HepG2 (cell line): ENCODE results near the gene GDF15. TPM values are rescaled to one million over a fixed set of nuclear protein-coding genes. Genes with fewer than 3 reads are reported as not detected.

ENCODE experiments used
- CBFB ChIP-seq: sonication (generic); formaldehyde crosslinking; IDR thresholded peaks from 2 replicates; pipeline ENCODE4 v1.4.0; 2020; ENCODE audit warnings: missing genetic modification reagents
- GATAD2A ChIP-seq: IDR thresholded peaks from 2 replicates; pipeline ENCODE4 v1.6.1; 2016
- HCFC1 ChIP-seq: fragments of 150-350 bp; IDR thresholded peaks from 2 replicates; pipeline ENCODE4 v1.6.1; 2014; ENCODE audit warnings: low read depth, low read length
- ISX ChIP-seq: sonication (generic); formaldehyde crosslinking; conservative IDR thresholded peaks from 2 replicates; pipeline ENCODE4 v1.5.0; 2020; ENCODE audit warnings: missing genetic modification reagents
- JUN ChIP-seq: sonication (generic); formaldehyde crosslinking; IDR thresholded peaks from 2 replicates; pipeline ENCODE4 v1.4.0; 2020; ENCODE audit warnings: mild to moderate bottlenecking, missing genetic modification reagents
- NFKBIZ ChIP-seq: IDR thresholded peaks from 2 replicates; pipeline ENCODE4 v1.6.1; 2018; ENCODE audit warnings: missing genetic modification reagents, missing compliant biosample characterization
- NR1H2 ChIP-seq: sonication (generic); formaldehyde crosslinking; IDR thresholded peaks from 2 replicates; pipeline ENCODE4 v1.8.1; 2022; ENCODE audit warnings: low read depth, missing genetic modification reagents, borderline replicate concordance
- NR3C1 ChIP-seq: sonication (generic); formaldehyde crosslinking; IDR thresholded peaks from 2 replicates; pipeline ENCODE4 v1.4.0; 2020; ENCODE audit warnings: missing genetic modification reagents
- PCBP2 ChIP-seq: fragments of 200-400 bp; formaldehyde crosslinking; optimal IDR thresholded peaks from 2 replicates; pipeline ENCODE3; 2018; ENCODE audit warnings: low read length, low read depth; ENCODE audit not compliant: poor library complexity, severe bottlenecking
- POLR2AphosphoS2 ChIP-seq: IDR thresholded peaks from 2 replicates; pipeline ENCODE4 v1.6.1; 2011; ENCODE audit warnings: low read depth, low read length, improper control_type of control experiment
- REPIN1 ChIP-seq: sonication (generic); formaldehyde crosslinking; IDR thresholded peaks from 2 replicates; pipeline ENCODE4 v1.8.0; 2022; ENCODE audit warnings: missing genetic modification reagents, low read depth, mild to moderate bottlenecking, borderline replicate concordance
- YY1 ChIP-seq: IDR thresholded peaks from 2 replicates; pipeline ENCODE4 v1.6.1; 2011; ENCODE audit warnings: low read length, low read depth, moderate library complexity, mild to moderate bottlenecking; ENCODE audit not compliant: insufficient read depth, insufficient replicate concordance
- ZNF274 ChIP-seq: sonication (generic); formaldehyde crosslinking; IDR thresholded peaks from 2 replicates; pipeline ENCODE4 v1.5.1; 2020; ENCODE audit warnings: mild to moderate bottlenecking, missing genetic modification reagents
- ZNF792 ChIP-seq: IDR thresholded peaks from 2 replicates; pipeline ENCODE4 v1.6.1; 2016
- ZZZ3 ChIP-seq: sonication (generic); formaldehyde crosslinking; IDR thresholded peaks from 2 replicates; pipeline ENCODE4 v1.4.0; 2020; ENCODE audit warnings: missing genetic modification reagents, mild to moderate bottlenecking, borderline replicate concordance
- polyA plus RNA-seq, 8 experiments: library from polyadenylated mRNA; depleted of rRNA in 3 of 8; stranded (reverse) in 7 of 8; unstranded in 1 of 8; fragments of >200 nt; fragmentation: Illumina TruSeq in 4 of 8; extraction: Trizol in 4 of 8; gene quantifications; 2 replicates each; pipeline versions ENCODE4 v1.2.1 to v1.2.3, GENCODE V29; 2011 to 2016; ENCODE audit warnings: low read depth in 4 of 8, missing spikeins in 1 of 8, mixed read lengths in 1 of 8; ENCODE audit not compliant: insufficient read depth in 1 of 8
- total RNA-seq, 5 experiments: library from RNA; depleted of rRNA; stranded (reverse); fragments of >200 nt; fragmentation: Illumina TruSeq; extraction: Trizol; gene quantifications; 2 replicates each; pipeline ENCODE4 v1.2.3, GENCODE V29; 2016; ENCODE audit warnings: low read depth in 1 of 5
- TF ChIP-seq, protein P1 (sequence below): sonication (generic); formaldehyde crosslinking; IDR thresholded peaks from 2 replicates; pipeline ENCODE4 v1.8.0; 2022; ENCODE audit warnings: mild to moderate bottlenecking, missing genetic modification reagents
- TF ChIP-seq, protein P2 (sequence below): sonication (generic); formaldehyde crosslinking; IDR thresholded peaks from 2 replicates; pipeline ENCODE4 v1.5.0; 2020; ENCODE audit warnings: mild to moderate bottlenecking, missing genetic modification reagents, borderline replicate concordance
- TF ChIP-seq, protein P3 (sequence below): sonication (generic); formaldehyde crosslinking; IDR thresholded peaks from 2 replicates; pipeline ENCODE4 v1.4.0; 2020; ENCODE audit warnings: mild to moderate bottlenecking, missing genetic modification reagents, borderline replicate concordance

The GDF15 gene
- total and polyA plus RNA-seq, 2 of the 13 experiments (the other 11 are each of a cell fraction or from before 2014, with no cell fraction given) = 146 to 422 TPM

DNA sequence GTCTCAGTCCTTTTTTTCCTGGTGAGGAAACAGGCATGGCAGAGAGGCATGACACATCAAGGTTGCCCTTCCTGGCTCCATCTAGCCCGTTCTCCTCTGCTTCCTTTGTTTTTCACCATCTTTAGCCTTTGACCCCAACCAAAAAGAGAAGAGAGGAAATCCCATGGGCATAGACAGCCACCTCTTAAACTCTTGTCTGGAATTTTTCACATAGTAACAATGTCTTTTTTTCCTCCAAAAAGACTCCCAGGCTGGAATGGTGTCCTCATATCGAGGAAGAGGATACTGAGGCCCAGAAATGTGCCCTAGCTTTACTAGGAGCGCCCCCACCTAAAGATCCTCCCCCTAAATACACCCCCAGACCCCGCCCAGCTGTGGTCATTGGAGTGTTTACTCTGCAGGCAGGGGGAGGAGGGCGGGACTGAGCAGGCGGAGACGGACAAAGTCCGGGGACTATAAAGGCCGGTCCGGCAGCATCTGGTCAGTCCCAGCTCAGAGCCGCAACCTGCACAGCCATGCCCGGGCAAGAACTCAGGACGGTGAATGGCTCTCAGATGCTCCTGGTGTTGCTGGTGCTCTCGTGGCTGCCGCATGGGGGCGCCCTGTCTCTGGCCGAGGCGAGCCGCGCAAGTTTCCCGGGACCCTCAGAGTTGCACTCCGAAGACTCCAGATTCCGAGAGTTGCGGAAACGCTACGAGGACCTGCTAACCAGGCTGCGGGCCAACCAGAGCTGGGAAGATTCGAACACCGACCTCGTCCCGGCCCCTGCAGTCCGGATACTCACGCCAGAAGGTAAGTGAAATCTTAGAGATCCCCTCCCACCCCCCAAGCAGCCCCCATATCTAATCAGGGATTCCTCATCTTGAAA, at the start of gene GDF15 (continued):
- TF ChIP-seq ISX (CRISPR knock-in tag) = peak; percentile 88
- no peak for TF ChIP-seq NR1H2 (CRISPR knock-in tag)
- TF ChIP-seq YY1 = peak; percentile 84
- no peak for TF ChIP-seq NR3C1 (CRISPR knock-in tag)
- TF ChIP-seq JUN (CRISPR knock-in tag) = peak; percentile 66
- TF ChIP-seq, protein P1, sequence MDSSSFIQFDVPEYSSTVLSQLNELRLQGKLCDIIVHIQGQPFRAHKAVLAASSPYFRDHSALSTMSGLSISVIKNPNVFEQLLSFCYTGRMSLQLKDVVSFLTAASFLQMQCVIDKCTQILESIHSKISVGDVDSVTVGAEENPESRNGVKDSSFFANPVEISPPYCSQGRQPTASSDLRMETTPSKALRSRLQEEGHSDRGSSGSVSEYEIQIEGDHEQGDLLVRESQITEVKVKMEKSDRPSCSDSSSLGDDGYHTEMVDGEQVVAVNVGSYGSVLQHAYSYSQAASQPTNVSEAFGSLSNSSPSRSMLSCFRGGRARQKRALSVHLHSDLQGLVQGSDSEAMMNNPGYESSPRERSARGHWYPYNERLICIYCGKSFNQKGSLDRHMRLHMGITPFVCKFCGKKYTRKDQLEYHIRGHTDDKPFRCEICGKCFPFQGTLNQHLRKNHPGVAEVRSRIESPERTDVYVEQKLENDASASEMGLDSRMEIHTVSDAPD (CRISPR knock-in tag) = no peak; the same call in 1 of the 2 replicates
- TF ChIP-seq ZNF792 = peak; percentile 73
- TF ChIP-seq ZNF274 (CRISPR knock-in tag) = peak; percentile 35; the same call in 1 of the 2 replicates
- peak; percentile 87 for TF ChIP-seq ZZZ3 (CRISPR knock-in tag)
- TF ChIP-seq, protein P2, sequence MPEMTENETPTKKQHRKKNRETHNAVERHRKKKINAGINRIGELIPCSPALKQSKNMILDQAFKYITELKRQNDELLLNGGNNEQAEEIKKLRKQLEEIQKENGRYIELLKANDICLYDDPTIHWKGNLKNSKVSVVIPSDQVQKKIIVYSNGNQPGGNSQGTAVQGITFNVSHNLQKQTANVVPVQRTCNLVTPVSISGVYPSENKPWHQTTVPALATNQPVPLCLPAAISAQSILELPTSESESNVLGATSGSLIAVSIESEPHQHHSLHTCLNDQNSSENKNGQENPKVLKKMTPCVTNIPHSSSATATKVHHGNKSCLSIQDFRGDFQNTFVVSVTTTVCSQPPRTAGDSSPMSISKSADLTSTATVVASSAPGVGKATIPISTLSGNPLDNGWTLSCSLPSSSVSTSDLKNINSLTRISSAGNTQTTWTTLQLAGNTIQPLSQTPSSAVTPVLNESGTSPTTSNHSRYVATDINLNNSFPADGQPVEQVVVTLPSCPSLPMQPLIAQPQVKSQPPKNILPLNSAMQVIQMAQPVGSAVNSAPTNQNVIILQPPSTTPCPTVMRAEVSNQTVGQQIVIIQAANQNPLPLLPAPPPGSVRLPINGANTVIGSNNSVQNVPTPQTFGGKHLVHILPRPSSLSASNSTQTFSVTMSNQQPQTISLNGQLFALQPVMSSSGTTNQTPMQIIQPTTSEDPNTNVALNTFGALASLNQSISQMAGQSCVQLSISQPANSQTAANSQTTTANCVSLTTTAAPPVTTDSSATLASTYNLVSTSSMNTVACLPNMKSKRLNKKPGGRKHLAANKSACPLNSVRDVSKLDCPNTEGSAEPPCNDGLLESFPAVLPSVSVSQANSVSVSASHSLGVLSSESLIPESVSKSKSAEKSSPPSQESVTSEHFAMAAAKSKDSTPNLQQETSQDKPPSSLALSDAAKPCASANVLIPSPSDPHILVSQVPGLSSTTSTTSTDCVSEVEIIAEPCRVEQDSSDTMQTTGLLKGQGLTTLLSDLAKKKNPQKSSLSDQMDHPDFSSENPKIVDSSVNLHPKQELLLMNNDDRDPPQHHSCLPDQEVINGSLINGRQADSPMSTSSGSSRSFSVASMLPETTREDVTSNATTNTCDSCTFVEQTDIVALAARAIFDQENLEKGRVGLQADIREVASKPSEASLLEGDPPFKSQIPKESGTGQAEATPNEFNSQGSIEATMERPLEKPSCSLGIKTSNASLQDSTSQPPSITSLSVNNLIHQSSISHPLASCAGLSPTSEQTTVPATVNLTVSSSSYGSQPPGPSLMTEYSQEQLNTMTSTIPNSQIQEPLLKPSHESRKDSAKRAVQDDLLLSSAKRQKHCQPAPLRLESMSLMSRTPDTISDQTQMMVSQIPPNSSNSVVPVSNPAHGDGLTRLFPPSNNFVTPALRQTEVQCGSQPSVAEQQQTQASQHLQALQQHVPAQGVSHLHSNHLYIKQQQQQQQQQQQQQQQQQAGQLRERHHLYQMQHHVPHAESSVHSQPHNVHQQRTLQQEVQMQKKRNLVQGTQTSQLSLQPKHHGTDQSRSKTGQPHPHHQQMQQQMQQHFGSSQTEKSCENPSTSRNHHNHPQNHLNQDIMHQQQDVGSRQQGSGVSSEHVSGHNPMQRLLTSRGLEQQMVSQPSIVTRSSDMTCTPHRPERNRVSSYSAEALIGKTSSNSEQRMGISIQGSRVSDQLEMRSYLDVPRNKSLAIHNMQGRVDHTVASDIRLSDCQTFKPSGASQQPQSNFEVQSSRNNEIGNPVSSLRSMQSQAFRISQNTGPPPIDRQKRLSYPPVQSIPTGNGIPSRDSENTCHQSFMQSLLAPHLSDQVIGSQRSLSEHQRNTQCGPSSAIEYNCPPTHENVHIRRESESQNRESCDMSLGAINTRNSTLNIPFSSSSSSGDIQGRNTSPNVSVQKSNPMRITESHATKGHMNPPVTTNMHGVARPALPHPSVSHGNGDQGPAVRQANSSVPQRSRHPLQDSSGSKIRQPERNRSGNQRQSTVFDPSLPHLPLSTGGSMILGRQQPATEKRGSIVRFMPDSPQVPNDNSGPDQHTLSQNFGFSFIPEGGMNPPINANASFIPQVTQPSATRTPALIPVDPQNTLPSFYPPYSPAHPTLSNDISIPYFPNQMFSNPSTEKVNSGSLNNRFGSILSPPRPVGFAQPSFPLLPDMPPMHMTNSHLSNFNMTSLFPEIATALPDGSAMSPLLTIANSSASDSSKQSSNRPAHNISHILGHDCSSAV = no peak
- TF ChIP-seq GATAD2A (CRISPR knock-in tag) = peak; percentile 70
- TF ChIP-seq NFKBIZ (CRISPR knock-in tag) = peak; percentile 86
- TF ChIP-seq HCFC1 = peak; percentile 20; the same call in 1 of the 2 replicates
- no peak for TF ChIP-seq PCBP2
- TF ChIP-seq, protein P3, sequence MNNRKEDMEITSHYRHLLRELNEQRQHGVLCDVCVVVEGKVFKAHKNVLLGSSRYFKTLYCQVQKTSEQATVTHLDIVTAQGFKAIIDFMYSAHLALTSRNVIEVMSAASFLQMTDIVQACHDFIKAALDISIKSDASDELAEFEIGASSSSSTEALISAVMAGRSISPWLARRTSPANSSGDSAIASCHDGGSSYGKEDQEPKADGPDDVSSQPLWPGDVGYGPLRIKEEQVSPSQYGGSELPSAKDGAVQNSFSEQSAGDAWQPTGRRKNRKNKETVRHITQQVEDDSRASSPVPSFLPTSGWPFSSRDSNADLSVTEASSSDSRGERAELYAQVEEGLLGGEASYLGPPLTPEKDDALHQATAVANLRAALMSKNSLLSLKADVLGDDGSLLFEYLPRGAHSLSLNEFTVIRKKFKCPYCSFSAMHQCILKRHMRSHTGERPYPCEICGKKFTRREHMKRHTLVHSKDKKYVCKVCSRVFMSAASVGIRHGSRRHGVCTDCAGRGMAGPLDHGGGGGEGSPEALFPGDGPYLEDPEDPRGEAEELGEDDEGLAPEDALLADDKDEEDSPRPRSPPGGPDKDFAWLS (CRISPR knock-in tag) = 0 out of 2 replicates have a peak, but pooled peaks have one; percentile 64
- TF ChIP-seq POLR2AphosphoS2 = peak; percentile 94
- TF ChIP-seq CBFB = peak; percentile 86
- TF ChIP-seq REPIN1 = peak; percentile 96
